SU-DHL-6 (cell line): Measurements from ENCODE around the gene PPP3CA.
"Not testable (repeated sequence)": the region's sequence is repeated elsewhere in the genome, so short reads cannot be mapped to it uniquely, and the experiment has no call there.

ENCODE experiments used
- H2AFZ ChIP-seq: fragments of 200-600 bp; sonication (generic); 2 replicates; pipeline ENCODE4 v1.6.1; 2014; ENCODE audit warnings: low read depth, mild to moderate bottlenecking, moderate library complexity, mixed read lengths, antibody characterized with exemption, low read length; ENCODE audit not compliant: severe bottlenecking
- H3F3A ChIP-seq: fragments of 200-600 bp; shearing (Covaris generic); 2 replicates; pipeline ENCODE4 v1.6.0; 2016; ENCODE audit warnings: antibody characterized with exemption, mild to moderate bottlenecking; ENCODE audit not compliant: insufficient read depth
- H3K27ac ChIP-seq: fragments of 200-600 bp; sonication (generic); 2 replicates; pipeline ENCODE4 v1.5.1; 2016; ENCODE audit warnings: low read depth, mild to moderate bottlenecking, low read length, moderate library complexity, mixed read lengths
- H3K27me3 ChIP-seq: fragments of 200-600 bp; sonication (generic), shearing (Covaris generic); 2 replicates; pipeline ENCODE4 v1.6.0; 2014; ENCODE audit warnings: mild to moderate bottlenecking, low read length
- H3K36me3 ChIP-seq: fragments of 200-600 bp; sonication (generic); 2 replicates; pipeline ENCODE4 v1.6.1; 2014; ENCODE audit warnings: mild to moderate bottlenecking, low read length, mixed read lengths
- H3K4me2 ChIP-seq: fragments of 300-600, 200-600 bp; shearing (Covaris generic), sonication (generic); 2 replicates; pipeline ENCODE4 v1.6.0; 2014; ENCODE audit warnings: low read length, low read depth, mild to moderate bottlenecking; ENCODE audit not compliant: poor library complexity, severe bottlenecking
- H3K4me3 ChIP-seq: fragments of 200-600 bp; sonication (generic); 2 replicates; pipeline ENCODE4 v1.5.1; 2014; ENCODE audit warnings: antibody characterized with exemption, low read length, mild to moderate bottlenecking, mixed read lengths; ENCODE audit not compliant: insufficient read depth, poor library complexity, severe bottlenecking
- H3K79me2 ChIP-seq: fragments of 200-600 bp; sonication (generic); 2 replicates; pipeline ENCODE4 v1.6.1; 2014; ENCODE audit warnings: mild to moderate bottlenecking, low read length, moderate library complexity; ENCODE audit not compliant: insufficient read depth
- H3K9ac ChIP-seq: fragments of 200-600 bp; sonication (generic); 2 replicates; pipeline ENCODE4 v1.7.0; 2014; ENCODE audit warnings: mild to moderate bottlenecking, low read length
- H3K9me2 ChIP-seq: fragments of 200-600 bp; sonication (generic); replicated peaks from 2 replicates; pipeline ENCODE4 v1.6.1; 2014; ENCODE audit warnings: low read length; ENCODE audit not compliant: insufficient read depth
- H3K9me3 ChIP-seq: fragments of 200-600 bp; sonication (generic); 2 replicates; pipeline ENCODE4 v1.6.1; 2014; ENCODE audit warnings: low read length, mixed read lengths; ENCODE audit not compliant: insufficient read depth
- H4K20me1 ChIP-seq: fragments of 200-600 bp; sonication (generic); 2 replicates; pipeline ENCODE4 v1.6.1; 2014; ENCODE audit warnings: low read depth, mild to moderate bottlenecking, antibody characterized with exemption, low read length, moderate library complexity, mixed read lengths
- CTCF ChIP-seq: fragments of 200-600 bp; sonication (generic); IDR thresholded peaks from one replicate; pipeline ENCODE4 v1.5.1; 2017; ENCODE audit warnings: antibody characterized with exemption, mild to moderate bottlenecking, low read length, moderate library complexity; ENCODE audit not compliant: insufficient read depth, poor library complexity, severe bottlenecking
- EZH2phosphoT487 ChIP-seq: fragments of 200-600 bp; sonication (generic), shearing (Covaris generic); conservative IDR thresholded peaks from 2 replicates; pipeline ENCODE4 v1.6.1; 2018; ENCODE audit warnings: mild to moderate bottlenecking, antibody characterized with exemption, low read length, moderate library complexity, mixed read lengths

PPP3CA gene

GRCh38 chr4:101005659-101006058, 341.7 kb downstream of the PPP3CA start:
- no peaks in the 10 kb centered on the region for H3K36me3 ChIP-seq
- H3K9me3 ChIP-seq: no peaks in the 10 kb centered on the region
- no peak for TF ChIP-seq CTCF
- TF ChIP-seq EZH2phosphoT487: no peak
- no peaks in the 10 kb centered on the region for H3K79me2 ChIP-seq
- H2AFZ ChIP-seq: no peak overlapping the region
- no peak overlapping the region for H3K9ac ChIP-seq
- H3K4me2 ChIP-seq: no peak overlapping the region
- H4K20me1 ChIP-seq: no peaks in the 10 kb centered on the region
- no peak overlapping the region for H3K4me3 ChIP-seq
- H3F3A ChIP-seq: no peaks in the 10 kb centered on the region
- H3K9me2 ChIP-seq: no peaks in the 10 kb centered on the region
- H3K27me3 ChIP-seq: no peaks in the 10 kb centered on the region
- no peak overlapping the region for H3K27ac ChIP-seq

- no peaks in the 10 kb centered on the region for H3K9me3 ChIP-seq
- H3K4me2 ChIP-seq: no peak overlapping the region
- H4K20me1 ChIP-seq: no peaks in the 10 kb centered on the region
- H3K9me2 ChIP-seq: no peaks in the 10 kb centered on the region
- no peak overlapping the region for H3K4me3 ChIP-seq
- no peaks in the 10 kb centered on the region for H3F3A ChIP-seq
- H3K79me2 ChIP-seq: no peaks in the 10 kb centered on the region
- TF ChIP-seq EZH2phosphoT487: no peak
- TF ChIP-seq CTCF: no peak
- no peaks in the 10 kb centered on the region for H3K36me3 ChIP-seq
- H2AFZ ChIP-seq: no peak overlapping the region
- H3K27me3 ChIP-seq: no peaks in the 10 kb centered on the region
- no peak overlapping the region for H3K27ac ChIP-seq
- no peak overlapping the region for H3K9ac ChIP-seq
Measured at GRCh38 chr4:101000496-101000895, 346.8 kb downstream of the PPP3CA start.

GRCh38 chr4:100995671-100996070, 351.7 kb downstream of the PPP3CA start:
- Histone ChIP-seq H3K9ac (no peak overlapping the region), H3K9me2 (no peaks in the 10 kb centered on the region), H2AFZ (no peak overlapping the region), H3F3A (no peaks in the 10 kb centered on the region), H3K4me3 (no peak overlapping the region), H3K27ac (no peak overlapping the region), H3K9me3 (no peaks in the 10 kb centered on the region), H3K27me3 (no peaks in the 10 kb centered on the region), H3K36me3 (no peaks in the 10 kb centered on the region), H3K4me2 (no peak overlapping the region), H3K79me2 (no peaks in the 10 kb centered on the region), H4K20me1 (no peaks in the 10 kb centered on the region)
- TF ChIP-seq CTCF (no peak), EZH2phosphoT487 (no peak)

- H3K79me2 ChIP-seq, H4K20me1 ChIP-seq, H3K27me3 ChIP-seq, H3F3A ChIP-seq, H3K9me2 ChIP-seq, H3K4me3 ChIP-seq, H3K4me2 ChIP-seq, H3K9me3 ChIP-seq, H3K36me3 ChIP-seq, H2AFZ ChIP-seq, H3K27ac ChIP-seq, H3K9ac ChIP-seq: not testable (repeated sequence)
Measured at GRCh38 chr4:100995002-100995401, 352.3 kb downstream of the PPP3CA start.

GRCh38 chr4:100991332-100992069, 355.8 kb downstream of the PPP3CA start:
- not testable (repeated sequence) for H2AFZ ChIP-seq, H3F3A ChIP-seq, H3K79me2 ChIP-seq, H3K4me2 ChIP-seq, H3K4me3 ChIP-seq, H3K36me3 ChIP-seq, H4K20me1 ChIP-seq, H3K27me3 ChIP-seq, H3K9ac ChIP-seq, H3K9me2 ChIP-seq, H3K27ac ChIP-seq, H3K9me3 ChIP-seq
